Thyroid gland (tissue), 4 donors: ENCODE results near the gene ASNSD1. TPM values are rescaled to one million over a fixed set of nuclear protein-coding genes. Genes with fewer than 3 reads are reported as not detected.
"Not testable (repeated sequence)": the region's sequence is repeated elsewhere in the genome, so short reads cannot be mapped to it uniquely, and the experiment has no call there.

Source experiments
- DNase-seq, 2 donors: peaks; one replicate each; pipeline ENCODE4 v3.0.0-alpha.2; 2019
- H3K27ac ChIP-seq, 3 donors: fragments of 200-600 bp; sonication (generic); 1 replicate in 2 of 3; 2 replicates in 1 of 3; pipeline ENCODE4 v1.5.1; 2016 to 2019; ENCODE audit warnings: mild to moderate bottlenecking in 1 of 3, moderate library complexity in 1 of 3
- H3K27me3 ChIP-seq: fragments of 200-600 bp; sonication (generic); one replicate; pipeline ENCODE4 v1.5.1; 2019
- H3K36me3 ChIP-seq, 2 donors: fragments of 200-600 bp; sonication (generic); one replicate each; pipeline ENCODE4 v1.5.1; 2016 to 2019
- H3K4me1 ChIP-seq, 2 donors: fragments of 200-600 bp; sonication (generic); one replicate each; pipeline ENCODE4 v1.5.1; 2017 to 2019
- H3K4me3 ChIP-seq, 3 donors: fragments of 200-600 bp; sonication (generic); replicated peaks in 1 of 3; 1 replicate in 2 of 3; 2 replicates in 1 of 3; pipeline ENCODE4 v1.5.1; 2016; ENCODE audit warnings: mild to moderate bottlenecking in 1 of 3
- H3K9me3 ChIP-seq: fragments of 200-600 bp; sonication (generic); one replicate; pipeline ENCODE4 v1.5.1; 2017
- CTCF ChIP-seq, 6 experiments: fragments of 200-600 bp in 3 of 6; fragments of 450-650 bp in 3 of 6; sonication (generic) in 3 of 6; IDR thresholded peaks; one replicate each; pipeline ENCODE4 v1.5.1; 2016 to 2019; ENCODE audit warnings: antibody characterized with exemption in 6 of 6, mild to moderate bottlenecking in 2 of 6, inconsistent platforms in 1 of 6, moderate library complexity in 1 of 6
- POLR2A ChIP-seq, 2 donors: fragments of 450-650 bp; IDR thresholded peaks; one replicate each; pipeline ENCODE4 v1.6.1; 2017; ENCODE audit warnings: antibody characterized with exemption in 2 of 2, mild to moderate bottlenecking in 2 of 2, moderate library complexity in 1 of 2
- WGBS, 2 donors: methylation state at CpG; one replicate each; pipeline ENCODE4 v1.1.5; 2017; 5-methylcytosine and 5-hydroxymethylcytosine counted together
- intact Hi-C: fragments of 100-400 bp; cut with DNase I; formaldehyde crosslinking; loops from one replicate; pipeline ENCODE4 v1.15.1; 2023
- total RNA-seq, 4 donors: library from RNA; depleted of rRNA; stranded (reverse); fragments of >200 nt; gene quantifications; one replicate each; pipeline ENCODE4 v1.2.3, GENCODE V29; 2016

The ASNSD1 gene
- total RNA-seq, 4 donors from 2014 or later, result 42.0 to 80.9 (median 49.3) TPM

- Histone ChIP-seq H3K9me3 (no peaks in the 10 kb centered on the region), H3K36me3 (no peaks in the 10 kb centered on the region), H3K27ac (no peak overlapping the region), H3K27me3 (no peaks in the 10 kb centered on the region), H3K4me3 (no peak overlapping the region), H3K4me1 (no peaks in the 10 kb centered on the region)
- 70 to 76% methylated on average over 2 of the region's 2 CpGs for WGBS, 2 donors
- no peak for DNase-seq
- intact Hi-C loops, result no loop called here
- TF ChIP-seq CTCF (IDR thresholded peaks at IDR 0.05) (no peak), POLR2A (IDR thresholded peaks at IDR 0.05) (no peak)
These were observed 19.7 kb upstream of the ASNSD1 start for GRCh38 chr2:189641590-189641989.

- Histone ChIP-seq H3K27ac (no peak overlapping the region), H3K27me3 (no peaks in the 10 kb centered on the region), H3K36me3 (no peaks in the 10 kb centered on the region), H3K9me3 (no peaks in the 10 kb centered on the region), H3K4me1 (no peaks in the 10 kb centered on the region), H3K4me3 (no peak overlapping the region)
- no peak for TF ChIP-seq POLR2A (IDR thresholded peaks at IDR 0.05)
- TF ChIP-seq CTCF (IDR thresholded peaks at IDR 0.05), result no peak
- intact Hi-C loops, result no loop called here
- no peak for DNase-seq
These were observed 14.7 kb upstream of the ASNSD1 start for GRCh38 chr2:189646521-189646920.

- intact Hi-C loops, result no loop called here
- Histone ChIP-seq H3K27ac (no peak overlapping the region), H3K9me3 (no peaks in the 10 kb centered on the region), H3K4me1 (no peaks in the 10 kb centered on the region), H3K36me3 (no peaks in the 10 kb centered on the region), H3K27me3 (no peaks in the 10 kb centered on the region), H3K4me3 (no peak overlapping the region)
- no peak for TF ChIP-seq CTCF (IDR thresholded peaks at IDR 0.05)
- no peak for TF ChIP-seq POLR2A (IDR thresholded peaks at IDR 0.05)
- WGBS, 2 donors, result 89 to 92% methylated on average over 1 of the region's 1 CpG
- DNase-seq, result no peak
These were observed 12.3 kb upstream of the ASNSD1 start for GRCh38 chr2:189648846-189649509.

- TF ChIP-seq CTCF (IDR thresholded peaks at IDR 0.05) (no peak), POLR2A (IDR thresholded peaks at IDR 0.05) (no peak)
- H3K4me3 ChIP-seq, result no peak overlapping the region
- H3K4me1 ChIP-seq, result peaks cover 0 to 10% of the 10 kb centered on the region in 2 donors
- H3K9me3 ChIP-seq, result no peaks in the 10 kb centered on the region
- H3K27me3 ChIP-seq, result no peaks in the 10 kb centered on the region
- H3K27ac ChIP-seq, result no peak overlapping the region
- no peak for DNase-seq
- intact Hi-C loops, result no loop called here
- no peaks in the 10 kb centered on the region for H3K36me3 ChIP-seq
These were observed 10.0 kb upstream of the ASNSD1 start for GRCh38 chr2:189651284-189651683.

- H3K4me3 ChIP-seq, DNase-seq, H3K27ac ChIP-seq, H3K27me3 ChIP-seq, H3K36me3 ChIP-seq, intact Hi-C loops, H3K9me3 ChIP-seq: not testable (repeated sequence)
- H3K4me1 ChIP-seq, result peaks cover 0 to 10% of the 10 kb centered on the region in 2 donors
- 94 to 97% methylated on average over 10 to 12 of the region's 29 CpGs for WGBS, 2 donors
These were observed 7.8 kb upstream of the ASNSD1 start for GRCh38 chr2:189653464-189653863.
